ENCODE results near the gene PKP4. TPM values are rescaled to one million over a fixed set of nuclear protein-coding genes. Genes with fewer than 3 reads are reported as not detected.

Gene PKP4
- total RNA-seq, 3 donors from 2014 or later, result 62.1 to 138 (median 121) TPM

DNA sequence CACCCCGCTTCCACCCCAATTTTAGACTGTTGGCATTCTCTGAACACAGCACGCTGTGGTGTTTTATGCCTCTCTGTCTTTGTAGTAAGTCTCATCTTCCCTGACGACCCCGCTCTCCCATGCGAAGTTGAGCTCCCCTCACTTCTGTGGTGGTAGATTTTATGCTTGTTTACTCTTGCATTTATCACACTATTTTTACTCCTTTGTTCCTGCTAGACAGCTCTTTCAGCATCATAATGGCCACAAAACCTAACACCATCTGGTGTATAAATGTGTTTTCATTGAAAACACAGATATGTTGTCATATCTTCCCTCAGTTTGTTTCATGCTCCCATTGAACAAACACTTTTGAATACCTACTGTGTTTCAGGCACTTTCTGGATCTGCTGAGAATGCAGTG lies 57.1 kb downstream of the PKP4 start:
- Histone ChIP-seq H3K9me3 (no peaks in the 10 kb centered on the region), H3K27me3 (no peaks in the 10 kb centered on the region), H3K4me1 (no peaks in the 10 kb centered on the region), H3K27ac (no peak overlapping the region), H3K36me3 (no peaks in the 10 kb centered on the region), H3K4me3 (no peak overlapping the region)
- intact Hi-C loops (cut with DNase I; ENCODE audit: low total_unique reads), result no loop called here
- TF ChIP-seq, protein P1, sequence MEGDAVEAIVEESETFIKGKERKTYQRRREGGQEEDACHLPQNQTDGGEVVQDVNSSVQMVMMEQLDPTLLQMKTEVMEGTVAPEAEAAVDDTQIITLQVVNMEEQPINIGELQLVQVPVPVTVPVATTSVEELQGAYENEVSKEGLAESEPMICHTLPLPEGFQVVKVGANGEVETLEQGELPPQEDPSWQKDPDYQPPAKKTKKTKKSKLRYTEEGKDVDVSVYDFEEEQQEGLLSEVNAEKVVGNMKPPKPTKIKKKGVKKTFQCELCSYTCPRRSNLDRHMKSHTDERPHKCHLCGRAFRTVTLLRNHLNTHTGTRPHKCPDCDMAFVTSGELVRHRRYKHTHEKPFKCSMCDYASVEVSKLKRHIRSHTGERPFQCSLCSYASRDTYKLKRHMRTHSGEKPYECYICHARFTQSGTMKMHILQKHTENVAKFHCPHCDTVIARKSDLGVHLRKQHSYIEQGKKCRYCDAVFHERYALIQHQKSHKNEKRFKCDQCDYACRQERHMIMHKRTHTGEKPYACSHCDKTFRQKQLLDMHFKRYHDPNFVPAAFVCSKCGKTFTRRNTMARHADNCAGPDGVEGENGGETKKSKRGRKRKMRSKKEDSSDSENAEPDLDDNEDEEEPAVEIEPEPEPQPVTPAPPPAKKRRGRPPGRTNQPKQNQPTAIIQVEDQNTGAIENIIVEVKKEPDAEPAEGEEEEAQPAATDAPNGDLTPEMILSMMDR (IDR thresholded peaks at IDR 0.05), result no peak
- TF ChIP-seq POLR2AphosphoS5 (IDR thresholded peaks at IDR 0.05) (no peak), POLR2A (IDR thresholded peaks at IDR 0.05) (no peak)
- no peak for DNase-seq (ENCODE audit: low spot score in 2 of 2)

DNA sequence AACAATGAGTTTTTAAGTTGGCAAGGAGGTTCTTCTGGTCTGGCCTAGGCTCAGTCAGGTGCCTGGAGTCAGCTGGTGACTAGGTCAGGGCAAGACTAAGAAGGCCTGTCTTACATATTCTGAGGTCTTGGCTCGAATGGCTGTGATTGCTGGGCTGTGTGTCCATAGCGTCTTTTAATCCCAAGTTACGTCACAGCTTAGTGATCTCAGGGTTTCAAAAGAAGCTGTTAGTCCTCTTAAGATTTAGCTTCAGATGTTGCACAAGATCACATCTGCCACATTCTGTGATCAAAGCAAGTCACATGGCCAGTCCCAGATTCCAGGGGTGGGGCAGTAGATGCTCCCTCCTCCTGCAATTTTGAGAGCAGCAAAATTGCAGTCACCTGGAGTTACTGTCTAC lies 61.3 kb downstream of the PKP4 start:
- Histone ChIP-seq H3K4me1 (no peaks in the 10 kb centered on the region), H3K27me3 (no peaks in the 10 kb centered on the region), H3K36me3 (no peaks in the 10 kb centered on the region), H3K4me3 (no peak overlapping the region), H3K9me3 (no peaks in the 10 kb centered on the region), H3K27ac (peak overlapping the region; percentile 4 to 40)
- TF ChIP-seq POLR2AphosphoS5 (IDR thresholded peaks at IDR 0.05) (peak in 2 of 3 donors; percentile 11 to 69), POLR2A (IDR thresholded peaks at IDR 0.05) (no peak)
- intact Hi-C loops (cut with DNase I; ENCODE audit: low total_unique reads), result no loop called here
- DNase-seq (ENCODE audit: low spot score in 2 of 2), result no peak

DNA sequence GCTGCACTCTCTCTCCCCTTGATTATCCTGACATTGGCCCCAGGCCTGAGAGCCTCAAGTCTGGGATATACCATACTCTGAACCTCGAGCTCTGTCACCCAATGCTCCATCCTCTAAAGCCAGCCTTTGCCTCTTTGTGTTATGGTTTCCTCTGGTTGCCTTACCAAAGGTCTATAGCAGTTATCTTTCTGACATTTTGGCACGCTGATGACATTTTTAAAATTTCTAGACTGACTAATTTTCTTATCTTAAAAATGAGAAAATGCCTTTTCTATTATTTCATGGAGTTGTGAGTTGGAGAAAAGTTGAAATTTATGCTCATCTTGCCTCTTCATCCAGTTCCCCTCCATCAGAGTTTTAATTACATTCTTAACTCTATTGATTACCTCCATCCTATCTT lies 62.7 kb downstream of the PKP4 start:
- Histone ChIP-seq H3K27ac (no peak overlapping the region), H3K4me1 (no peaks in the 10 kb centered on the region), H3K9me3 (no peaks in the 10 kb centered on the region), H3K27me3 (no peaks in the 10 kb centered on the region), H3K4me3 (no peak overlapping the region), H3K36me3 (no peaks in the 10 kb centered on the region)
- no peak for TF ChIP-seq POLR2AphosphoS5 (IDR thresholded peaks at IDR 0.05)
- no peak for TF ChIP-seq POLR2A (IDR thresholded peaks at IDR 0.05)
- TF ChIP-seq, protein P1 (IDR thresholded peaks at IDR 0.05), result no peak
- intact Hi-C loops (cut with DNase I; ENCODE audit: low total_unique reads), result no loop called here
- no peak for DNase-seq (ENCODE audit: low spot score in 2 of 2)

DNA sequence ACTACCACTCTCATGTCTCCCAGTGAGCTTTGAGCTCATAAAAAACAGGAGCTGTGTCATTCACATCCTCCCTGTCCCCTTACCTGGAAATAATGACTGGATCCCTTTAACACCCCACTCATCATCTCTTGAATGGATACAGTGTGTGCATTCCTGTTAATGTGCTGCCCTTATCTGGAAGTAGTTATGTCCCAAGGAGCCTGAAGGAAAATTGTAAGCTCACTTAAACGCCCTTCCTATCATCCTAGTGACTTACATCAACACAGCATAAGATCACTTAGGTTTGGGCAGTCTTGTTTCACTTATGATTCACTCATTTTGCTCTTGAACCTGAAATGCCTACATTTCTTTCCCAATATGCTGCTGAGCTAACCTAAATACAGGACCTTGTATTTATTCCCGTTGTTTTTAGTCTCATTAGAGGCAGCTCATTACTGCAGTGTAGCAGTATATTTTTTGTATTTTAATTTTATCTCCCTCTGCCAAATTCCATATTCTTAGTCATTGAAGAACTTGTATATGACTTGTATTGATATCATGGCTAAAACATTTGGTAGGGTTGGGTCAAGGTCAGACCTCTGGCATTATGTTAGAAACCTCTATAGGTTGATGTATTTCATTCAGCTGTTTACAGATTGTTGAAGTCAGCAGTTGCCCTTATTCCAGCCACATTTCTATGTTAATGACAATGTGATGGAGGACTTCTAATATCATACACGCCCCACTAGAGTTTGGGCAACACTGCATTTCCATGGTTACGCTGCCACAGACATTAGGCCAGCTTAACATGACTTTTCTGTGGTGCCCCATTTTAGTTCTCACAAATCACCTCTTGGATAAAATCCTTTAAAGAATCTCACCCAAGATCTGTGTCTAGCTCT lies 72.9 kb downstream of the PKP4 start:
- H3K4me3 ChIP-seq, result no peak overlapping the region
- intact Hi-C loops (cut with DNase I; ENCODE audit: low total_unique reads), result no loop called here
- TF ChIP-seq, protein P1 (IDR thresholded peaks at IDR 0.05), result no peak
- TF ChIP-seq POLR2A (IDR thresholded peaks at IDR 0.05) (no peak), POLR2AphosphoS5 (IDR thresholded peaks at IDR 0.05) (no peak)
- no peaks in the 10 kb centered on the region for H3K4me1 ChIP-seq
- H3K9me3 ChIP-seq, result no peaks in the 10 kb centered on the region
- DNase-seq (ENCODE audit: low spot score in 2 of 2), result no peak
- peak overlapping the region in 1 of 2 donors; percentile 5 for H3K27ac ChIP-seq
- H3K36me3 ChIP-seq, result no peaks in the 10 kb centered on the region
- H3K27me3 ChIP-seq, result no peaks in the 10 kb centered on the region

DNA sequence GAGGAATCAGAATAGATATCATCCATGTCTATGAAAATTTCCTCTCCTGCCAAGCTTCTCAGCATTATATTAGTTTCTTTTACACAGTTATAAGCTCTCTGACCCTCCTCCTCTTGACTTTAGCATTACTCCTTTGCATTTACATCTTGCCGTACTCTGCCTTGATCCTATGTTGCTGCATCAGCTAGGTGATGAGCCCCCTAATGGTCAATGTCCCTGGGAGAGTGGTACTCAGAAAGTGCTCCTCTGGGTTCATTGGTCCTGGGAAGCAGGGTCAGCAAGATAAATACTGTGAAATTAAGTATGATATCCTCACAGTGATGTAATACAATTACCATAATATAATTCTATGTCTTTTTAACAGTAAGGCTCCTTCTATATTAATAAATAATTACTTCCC lies 74.1 kb downstream of the PKP4 start:
- Histone ChIP-seq H3K9me3 (no peaks in the 10 kb centered on the region), H3K36me3 (no peaks in the 10 kb centered on the region), H3K27me3 (no peaks in the 10 kb centered on the region), H3K4me1 (no peaks in the 10 kb centered on the region), H3K27ac (no peak overlapping the region), H3K4me3 (no peak overlapping the region)
- DNase-seq (ENCODE audit: low spot score in 2 of 2), result no peak
- TF ChIP-seq POLR2A (IDR thresholded peaks at IDR 0.05), result no peak
- no peak for TF ChIP-seq POLR2AphosphoS5 (IDR thresholded peaks at IDR 0.05)
- TF ChIP-seq, protein P1 (IDR thresholded peaks at IDR 0.05), result no peak
- intact Hi-C loops (cut with DNase I; ENCODE audit: low total_unique reads), result no loop called here
